NCI-H1105 (cell line): ENCODE results near the gene ZBTB2.
"Not testable (repeated sequence)": the region's sequence is repeated elsewhere in the genome, so short reads cannot be mapped to it uniquely, and the experiment has no call there.

Source experiments
- DNase-seq: peaks from one replicate; lab custom pipeline; 2025; lab: John Stamatoyannopoulos, UW

Gene ZBTB2

GRCh38 chr6:151372164-151372563, 19.2 kb downstream of the ZBTB2 start:
- no peak for DNase-seq

DNA sequence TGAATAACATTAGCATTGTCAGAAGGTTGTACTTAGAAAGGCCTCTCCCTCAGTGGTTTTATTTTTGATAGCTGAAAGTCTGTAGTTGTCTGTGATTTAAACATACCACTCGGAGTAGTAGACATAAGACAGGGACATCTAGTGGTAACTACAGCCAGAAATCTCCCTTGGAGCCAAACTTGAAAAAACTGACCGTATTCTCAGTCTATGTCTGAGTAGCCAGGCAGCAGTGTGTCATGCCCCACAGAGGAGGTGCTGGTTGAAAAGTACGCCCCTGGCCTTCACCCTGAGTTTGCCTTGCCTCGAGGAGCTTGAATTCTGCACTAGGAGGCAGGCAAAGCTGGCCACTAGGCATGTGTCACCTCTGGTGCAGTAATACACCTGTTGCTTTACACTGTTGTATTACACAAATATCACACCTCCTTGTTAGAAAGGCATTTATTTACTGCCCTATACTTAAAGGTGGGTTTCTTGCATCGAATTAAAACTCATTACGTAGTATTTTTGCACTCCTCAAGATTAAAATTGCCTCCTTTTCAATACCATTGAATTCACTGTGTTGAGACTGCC, 20.8 kb downstream of the ZBTB2 start:
- no peak for DNase-seq

DNA sequence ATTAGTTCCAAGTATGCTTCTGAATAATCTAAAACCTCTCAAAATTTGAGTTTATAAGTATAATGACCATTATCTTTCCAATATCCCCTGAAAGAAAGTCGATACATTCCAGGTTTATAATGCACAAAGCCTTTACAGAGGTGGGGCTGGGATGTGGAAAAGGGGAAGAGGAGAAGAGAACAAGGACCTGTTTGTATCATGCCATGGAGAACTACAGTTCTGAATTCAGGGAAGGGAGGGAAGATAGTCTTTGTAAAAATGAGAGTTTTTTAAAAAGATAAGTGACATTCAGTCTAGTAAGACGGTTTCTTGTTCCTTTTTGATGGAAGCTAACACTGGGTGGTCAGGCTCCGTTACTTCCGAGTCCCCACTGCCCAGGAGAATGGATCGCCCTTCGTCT, 26.1 kb downstream of the ZBTB2 start:
- no peak for DNase-seq

GRCh38 chr6:151359486-151359885, 31.9 kb downstream of the ZBTB2 start:
- DNase-seq = no peak

DNA sequence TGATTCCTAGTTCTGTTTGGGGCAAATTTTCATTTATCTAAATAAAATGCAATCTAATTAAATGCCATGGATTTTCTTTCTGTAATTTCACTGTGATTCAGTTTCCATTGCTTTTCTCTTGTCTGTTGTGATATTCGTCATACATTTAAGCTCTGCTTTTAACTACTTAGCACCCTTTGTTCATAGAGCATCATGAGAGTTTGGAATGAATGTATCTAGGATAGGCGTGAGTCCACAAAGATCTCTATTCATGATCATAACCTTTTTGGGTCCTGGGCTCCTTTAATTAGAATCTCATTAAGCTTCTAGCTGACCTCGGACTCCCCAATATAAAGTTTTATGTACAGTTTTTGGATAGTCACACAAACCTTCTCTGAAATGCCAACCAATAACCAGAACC, 32.9 kb downstream of the ZBTB2 start:
- DNase-seq = no peak

DNA sequence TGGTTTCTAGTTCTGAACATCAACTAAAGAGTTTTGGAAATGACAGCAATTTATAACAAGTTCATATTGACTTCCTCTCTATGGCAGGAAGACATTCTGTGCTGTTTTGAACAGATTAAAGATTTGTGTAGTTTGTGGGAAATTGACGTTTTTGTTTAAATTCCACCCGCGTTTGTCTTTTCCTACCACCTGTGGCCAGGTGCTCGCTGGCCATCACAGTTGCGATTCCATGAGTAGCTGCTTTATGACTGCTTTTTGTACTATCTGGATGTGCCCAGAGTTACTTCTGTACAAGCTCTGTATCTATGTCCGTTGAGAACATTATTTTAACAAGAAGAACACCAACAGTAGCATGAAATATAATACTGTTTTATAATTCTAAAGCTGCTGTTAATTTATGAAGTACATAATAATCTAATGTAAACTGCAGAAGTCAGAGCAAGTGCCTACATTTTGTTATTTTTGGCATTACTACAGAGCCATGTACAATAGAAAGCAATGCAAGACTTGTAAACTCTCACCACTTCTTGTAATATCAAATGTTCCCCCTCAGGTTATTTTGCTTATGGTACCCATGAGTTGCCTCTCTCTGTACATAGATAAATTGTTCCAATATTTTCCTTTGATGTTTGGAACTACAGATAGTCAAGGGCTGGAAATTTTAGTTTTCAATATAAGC, 33.5 kb downstream of the ZBTB2 start:
- no peak for DNase-seq

GRCh38 chr6:151356983-151357382, 34.4 kb downstream of the ZBTB2 start:
- not testable (repeated sequence) for DNase-seq

DNA sequence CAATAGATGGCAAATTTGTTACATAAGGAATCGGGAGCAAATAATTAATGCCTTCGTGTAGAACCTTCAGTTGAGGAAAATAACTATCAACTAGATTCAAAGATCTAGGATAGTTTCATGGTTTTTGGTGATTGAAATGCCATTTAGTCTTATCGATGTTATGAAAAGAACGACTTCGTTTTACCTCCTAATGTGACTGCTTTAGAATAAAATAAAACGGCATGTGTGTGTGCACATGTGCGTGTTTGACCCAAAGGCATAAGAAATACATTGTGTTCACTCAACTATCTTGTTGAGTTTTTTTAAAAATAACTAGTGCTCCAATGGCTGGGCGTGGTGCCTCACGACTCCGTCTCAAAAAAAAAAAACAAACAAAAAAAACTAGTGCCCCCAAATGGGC, 37.6 kb downstream of the ZBTB2 start:
- DNase-seq = no peak

GRCh38 chr6:151352410-151353396, 38.7 kb downstream of the ZBTB2 start:
- no peak for DNase-seq

DNA sequence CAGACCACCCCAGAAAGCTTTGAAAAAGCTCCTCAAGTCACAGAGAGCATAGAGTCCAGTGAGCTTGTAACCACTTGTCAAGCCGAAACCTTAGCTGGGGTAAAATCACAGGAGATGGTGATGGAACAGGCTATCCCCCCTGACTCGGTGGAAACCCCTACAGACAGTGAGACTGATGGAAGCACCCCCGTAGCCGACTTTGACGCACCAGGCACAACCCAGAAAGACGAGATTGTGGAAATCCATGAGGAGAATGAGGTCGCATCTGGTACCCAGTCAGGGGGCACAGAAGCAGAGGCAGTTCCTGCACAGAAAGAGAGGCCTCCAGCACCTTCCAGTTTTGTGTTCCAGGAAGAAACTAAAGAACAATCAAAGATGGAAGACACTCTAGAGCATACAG, 39.6 kb downstream of the ZBTB2 start:
- no peak for DNase-seq

- no peak for DNase-seq
Observed at GRCh38 chr6:151351146-151351700, 40.1 kb downstream of the ZBTB2 start.

GRCh38 chr6:151350442-151351145, 40.8 kb downstream of the ZBTB2 start:
- DNase-seq = no peak

DNA sequence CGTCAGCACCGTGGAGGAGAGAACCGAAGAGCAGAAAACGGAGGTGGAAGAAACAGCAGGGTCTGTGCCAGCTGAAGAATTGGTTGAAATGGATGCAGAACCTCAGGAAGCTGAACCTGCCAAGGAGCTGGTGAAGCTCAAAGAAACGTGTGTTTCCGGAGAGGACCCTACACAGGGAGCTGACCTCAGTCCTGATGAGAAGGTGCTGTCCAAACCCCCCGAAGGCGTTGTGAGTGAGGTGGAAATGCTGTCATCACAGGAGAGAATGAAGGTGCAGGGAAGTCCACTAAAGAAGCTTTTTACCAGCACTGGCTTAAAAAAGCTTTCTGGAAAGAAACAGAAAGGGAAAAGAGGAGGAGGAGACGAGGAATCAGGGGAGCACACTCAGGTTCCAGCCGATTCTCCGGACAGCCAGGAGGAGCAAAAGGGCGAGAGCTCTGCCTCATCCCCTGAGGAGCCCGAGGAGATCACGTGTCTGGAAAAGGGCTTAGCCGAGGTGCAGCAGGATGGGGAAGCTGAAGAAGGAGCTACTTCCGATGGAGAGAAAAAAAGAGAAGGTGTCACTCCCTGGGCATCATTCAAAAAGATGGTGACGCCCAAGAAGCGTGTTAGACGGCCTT, 41.6 kb downstream of the ZBTB2 start:
- no peak for DNase-seq

DNA sequence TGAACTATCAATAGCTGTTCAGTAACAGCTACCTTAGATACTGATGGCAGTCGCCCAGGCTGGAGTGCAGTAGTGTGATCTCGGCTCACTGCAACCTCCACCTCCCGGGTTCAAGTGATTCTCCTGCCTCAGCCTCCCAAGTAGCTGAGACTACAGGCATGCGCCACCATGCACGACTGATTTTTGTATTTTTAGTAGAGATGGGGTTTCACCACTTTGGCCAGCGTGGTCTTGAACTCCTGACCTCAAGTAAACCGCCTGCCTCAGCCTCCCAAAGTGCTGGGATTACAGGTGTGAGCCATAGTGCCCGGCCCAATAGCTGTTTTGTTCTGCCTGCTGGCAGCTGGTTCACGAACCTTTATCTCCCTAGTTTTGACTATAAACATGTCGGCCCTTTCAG, 48.6 kb downstream of the ZBTB2 start:
- DNase-seq = not testable (repeated sequence)

DNA sequence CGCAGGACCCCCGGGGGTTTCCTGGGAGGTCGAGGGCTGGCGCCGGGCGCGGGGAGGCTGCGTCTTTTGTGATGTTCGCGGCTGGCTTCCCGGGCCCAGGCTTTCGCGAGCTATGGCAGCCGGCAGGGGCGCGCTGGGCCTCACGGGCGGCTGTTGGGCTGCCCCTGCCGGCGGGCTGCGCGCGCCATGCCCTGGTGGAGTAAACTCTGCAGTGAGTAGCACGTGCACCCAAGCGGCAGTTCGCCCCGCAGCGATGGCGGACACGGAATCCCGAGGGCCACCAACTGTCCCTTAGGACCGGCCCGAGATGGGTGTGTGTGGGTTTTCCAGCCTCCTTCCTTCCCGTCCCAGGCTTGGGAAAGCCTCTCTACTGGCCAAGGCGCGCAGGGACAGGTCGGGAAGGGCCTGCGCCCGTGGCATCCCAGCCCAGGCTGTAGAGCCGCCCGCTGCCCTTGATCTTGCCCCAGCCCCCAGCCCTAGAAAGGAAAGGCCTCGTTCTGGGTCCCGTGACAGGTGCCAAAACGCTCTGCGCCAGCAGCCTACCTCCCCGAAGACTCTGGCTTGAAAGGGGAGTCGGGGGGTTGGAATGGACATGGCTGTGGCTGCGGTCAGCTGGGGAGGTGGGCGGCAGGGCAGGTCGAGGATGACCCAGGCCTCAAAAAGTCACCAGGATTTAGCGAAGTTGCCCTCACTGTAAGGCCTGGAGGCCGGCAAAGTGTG, 49.7 kb downstream of the ZBTB2 start:
- no peak for DNase-seq

DNA sequence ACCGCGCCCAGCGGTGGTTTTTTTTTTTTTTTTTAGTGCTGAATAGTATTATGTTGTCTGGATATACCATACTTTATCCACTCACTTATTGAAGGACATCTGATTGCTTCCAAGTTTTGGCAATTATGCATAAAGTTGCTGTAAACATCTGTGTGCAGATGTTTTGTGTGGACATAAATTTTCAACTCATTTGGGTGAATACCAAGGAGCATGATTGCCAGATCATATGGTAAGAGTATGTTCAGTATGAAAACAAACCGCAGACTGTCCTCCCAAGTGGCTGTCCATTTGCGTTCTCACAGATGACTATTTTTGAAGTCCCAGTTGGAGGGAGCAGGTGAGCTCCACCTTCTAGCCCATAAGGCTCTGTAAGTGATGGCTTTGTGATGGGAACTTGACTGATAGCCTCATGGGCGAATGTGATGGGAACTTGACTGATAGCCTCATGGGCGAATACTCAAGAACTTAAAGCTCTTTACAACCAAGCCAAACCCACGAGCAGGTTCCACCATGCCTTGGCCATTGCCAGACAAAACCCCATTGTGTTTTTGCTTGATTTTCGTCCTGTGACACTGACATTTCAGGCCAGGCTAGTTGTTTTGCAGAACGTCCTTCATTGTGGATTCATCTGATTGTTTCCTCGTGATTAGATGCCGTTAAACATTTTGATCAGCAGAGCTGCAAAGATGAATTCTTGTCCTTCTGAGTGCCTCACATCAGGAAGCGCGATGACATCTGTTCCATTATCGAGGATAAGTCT, 51.0 kb downstream of the ZBTB2 start:
- DNase-seq = no peak

DNA sequence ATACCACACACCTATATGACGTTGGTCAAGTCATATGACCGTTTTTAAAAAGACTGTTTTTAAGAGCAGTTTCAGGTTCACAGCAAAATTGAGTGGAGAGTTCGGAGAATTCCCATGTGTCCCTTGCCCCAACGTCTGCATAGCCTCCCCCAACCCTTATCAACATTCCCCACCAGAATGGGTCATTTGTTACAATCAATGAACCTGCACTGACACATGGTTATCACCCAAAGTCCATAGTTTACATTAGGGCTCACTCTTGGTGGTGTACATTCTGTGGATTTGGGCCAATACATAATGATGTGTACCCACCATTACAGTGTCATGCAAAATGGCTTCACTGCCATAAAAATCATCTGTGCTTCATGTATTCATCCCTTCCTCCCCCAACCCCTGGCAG, 52.0 kb downstream of the ZBTB2 start:
- no peak for DNase-seq

DNA sequence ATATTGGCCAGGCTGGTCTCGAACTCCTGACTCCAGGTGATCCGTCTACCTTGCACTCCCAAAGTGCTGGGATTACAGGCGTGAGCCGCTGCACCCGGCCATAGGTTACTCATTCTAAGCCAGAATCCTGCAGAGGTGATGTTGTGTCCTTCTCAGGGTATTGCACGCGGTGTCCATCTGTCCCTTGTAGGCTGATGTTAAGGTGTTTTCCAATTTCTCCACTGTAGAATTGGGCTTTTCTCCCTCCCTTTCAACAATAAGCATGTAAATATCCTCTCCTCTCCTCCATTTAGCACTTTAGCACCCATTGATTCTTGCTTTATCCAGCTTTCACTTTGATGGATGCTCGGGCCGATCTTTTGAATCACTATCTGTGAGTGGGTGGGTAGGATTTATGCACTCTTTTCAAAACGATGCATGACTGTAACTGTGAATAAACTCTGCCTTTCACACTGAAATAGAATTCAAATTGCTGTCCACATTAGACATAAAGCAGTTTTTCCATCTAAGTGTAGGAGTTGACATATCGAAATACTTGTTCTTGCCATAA, 52.6 kb downstream of the ZBTB2 start:
- DNase-seq = no peak

GRCh38 chr6:151335930-151336329, 55.4 kb downstream of the ZBTB2 start:
- DNase-seq = no peak
